A549 (cell line): ENCODE measurements around the gene RFK. TPM values are rescaled to one million over a fixed set of nuclear protein-coding genes. Genes with fewer than 3 reads are reported as not detected.

ENCODE experiments used
- ATOH8 ChIP-seq: fragments of 250-450 bp; sonication (Bioruptor Pico); IDR thresholded peaks from 2 replicates; pipeline ENCODE4 v1.5.0; 2020; ENCODE audit warnings: low read depth, mild to moderate bottlenecking, moderate library complexity
- BHLHE40 ChIP-seq: IDR thresholded peaks from 2 replicates; pipeline ENCODE4 v1.6.1; 2012; ENCODE audit warnings: low read depth, low read length, inconsistent platforms
- CBX2 ChIP-seq: fragments of 200-600 bp; sonication (generic); IDR thresholded peaks from 2 replicates; pipeline ENCODE4 v1.6.1; 2016; ENCODE audit warnings: low read depth, mild to moderate bottlenecking, borderline replicate concordance
- CHD2 ChIP-seq: fragments of 150-350 bp; IDR thresholded peaks from 2 replicates; pipeline ENCODE4 v1.6.1; 2014; ENCODE audit warnings: low read length; ENCODE audit not compliant: partially characterized antibody
- CTCF ChIP-seq: fragments of >200 bp; sonication (Bioruptor Twin); formaldehyde crosslinking; IDR thresholded peaks from 3 replicates; pipeline ENCODE4 v1.5.1; 2016
- E2F6 ChIP-seq: IDR thresholded peaks from 2 replicates; pipeline ENCODE4 v1.6.1; 2012; ENCODE audit warnings: low read depth, borderline replicate concordance
- EHF ChIP-seq: fragments of 250-450 bp; sonication (Bioruptor Pico); IDR thresholded peaks from 2 replicates; pipeline ENCODE4 v1.5.0; 2020; ENCODE audit warnings: mild to moderate bottlenecking
- EHMT2 ChIP-seq: fragments of 200-600 bp; sonication (generic); IDR thresholded peaks from 2 replicates; pipeline ENCODE4 v1.6.1; 2016; ENCODE audit warnings: antibody characterized with exemption, low read depth, mild to moderate bottlenecking, moderate library complexity
- ELK1 ChIP-seq: fragments of 150-350 bp; IDR thresholded peaks from 2 replicates; pipeline ENCODE4 v1.6.1; 2014; ENCODE audit warnings: low read depth, mild to moderate bottlenecking, low read length
- FOSB ChIP-seq: fragments of 250-450 bp; sonication (Bioruptor Pico); IDR thresholded peaks from 2 replicates; pipeline ENCODE4 v1.5.0; 2020; ENCODE audit warnings: mild to moderate bottlenecking, moderate library complexity
- FOXS1 ChIP-seq: fragments of 250-450 bp; sonication (Bioruptor Pico); IDR thresholded peaks from 2 replicates; pipeline ENCODE4 v1.5.0; 2020; ENCODE audit warnings: mild to moderate bottlenecking, moderate library complexity
- GATA3 ChIP-seq: IDR thresholded peaks from 2 replicates; pipeline ENCODE4 v1.6.1; 2012; ENCODE audit warnings: borderline replicate concordance
- HDAC2 ChIP-seq: fragments of 200-600 bp; sonication (generic); IDR thresholded peaks from 2 replicates; pipeline ENCODE4 v1.6.1; 2016
- HEYL ChIP-seq: fragments of 250-450 bp; sonication (Bioruptor Pico); IDR thresholded peaks from 2 replicates; pipeline ENCODE4 v1.8.0; 2021; ENCODE audit warnings: mild to moderate bottlenecking, moderate library complexity
- HMGXB4 ChIP-seq: fragments of 250-450 bp; sonication (Bioruptor Pico); IDR thresholded peaks from 2 replicates; pipeline ENCODE4 v1.5.0; 2021; ENCODE audit warnings: mild to moderate bottlenecking, moderate library complexity, borderline replicate concordance
- HOXA7 ChIP-seq: fragments of 250-450 bp; sonication (Bioruptor Pico); IDR thresholded peaks from 2 replicates; pipeline ENCODE4 v1.5.0; 2020; ENCODE audit warnings: mild to moderate bottlenecking, moderate library complexity
- HOXB13 ChIP-seq: fragments of 250-450 bp; sonication (Bioruptor Pico); IDR thresholded peaks from 2 replicates; pipeline ENCODE4 v1.5.0; 2020; ENCODE audit warnings: low read depth, mild to moderate bottlenecking, moderate library complexity
- HOXB5 ChIP-seq: fragments of 250-450 bp; sonication (Bioruptor Pico); IDR thresholded peaks from 2 replicates; pipeline ENCODE4 v1.5.0; 2020; ENCODE audit warnings: mild to moderate bottlenecking, moderate library complexity
- JUN ChIP-seq, 2 experiments: fragments of >200 bp; sonication (Bioruptor Twin); formaldehyde crosslinking; IDR thresholded peaks; 2 replicates in 1 of 2; 3 replicates in 1 of 2; pipeline ENCODE4 v1.6.1; 2016 to 2017
- JUNB ChIP-seq: fragments of >200 bp; sonication (Bioruptor Twin); formaldehyde crosslinking; IDR thresholded peaks from 2 replicates; pipeline ENCODE4 v1.6.1; 2016
- KDM1A ChIP-seq: fragments of 200-600 bp; sonication (generic); IDR thresholded peaks from 2 replicates; pipeline ENCODE4 v1.6.1; 2016; ENCODE audit warnings: low read depth, mild to moderate bottlenecking
- MYC ChIP-seq: IDR thresholded peaks from 2 replicates; pipeline ENCODE4 v1.6.1; 2012; ENCODE audit warnings: mild to moderate bottlenecking, inconsistent platforms, low read length, improper control_type of control experiment, borderline replicate concordance
- NFE2L2 ChIP-seq: fragments of 150-350 bp; conservative IDR thresholded peaks from 2 replicates; pipeline ENCODE4 v1.6.1; 2014; ENCODE audit warnings: low read length
- NPAS2 ChIP-seq: fragments of 250-450 bp; sonication (Bioruptor Pico); IDR thresholded peaks from 2 replicates; pipeline ENCODE4 v1.8.0; 2022; ENCODE audit warnings: mild to moderate bottlenecking, moderate library complexity, borderline replicate concordance
- NR3C1 ChIP-seq: fragments of >200 bp; sonication (Bioruptor Twin); formaldehyde crosslinking; IDR thresholded peaks from 3 replicates; pipeline ENCODE4 v1.6.1; 2017
- PBX3 ChIP-seq: IDR thresholded peaks from 2 replicates; pipeline ENCODE4 v1.6.1; 2012
- PHF8 ChIP-seq: fragments of 200-600 bp; sonication (generic); IDR thresholded peaks from 2 replicates; pipeline ENCODE4 v1.6.1; 2016; ENCODE audit warnings: low read depth, mild to moderate bottlenecking, antibody characterized with exemption, moderate library complexity, borderline replicate concordance
- POLR2A ChIP-seq: IDR thresholded peaks from 2 replicates; pipeline ENCODE4 v1.6.1; 2012; ENCODE audit warnings: mild to moderate bottlenecking, low read length
- POLR2AphosphoS2 ChIP-seq: conservative IDR thresholded peaks from 2 replicates; pipeline ENCODE4 v1.6.1; 2012; ENCODE audit warnings: low read length, improper control_type of control experiment, inconsistent platforms
- RAD21 ChIP-seq, 2 experiments: fragments of >200 bp in 1 of 2; sonication (Bioruptor Twin) in 1 of 2; formaldehyde crosslinking in 1 of 2; IDR thresholded peaks in 1 of 2; conservative IDR thresholded peaks in 1 of 2; 2 replicates in 1 of 2; 3 replicates in 1 of 2; pipeline ENCODE4 v1.6.1; 2012 to 2018; ENCODE audit warnings: inconsistent platforms in 1 of 2
- RARB ChIP-seq: fragments of 250-450 bp; sonication (Bioruptor Pico); IDR thresholded peaks from 2 replicates; pipeline ENCODE4 v1.8.0; 2021; ENCODE audit warnings: mild to moderate bottlenecking, moderate library complexity
- RCOR1 ChIP-seq: fragments of 150-350 bp; IDR thresholded peaks from 2 replicates; pipeline ENCODE4 v1.6.1; 2014; ENCODE audit warnings: antibody characterized with exemption, low read length, low read depth
- RFX5 ChIP-seq: fragments of 450-650 bp; IDR thresholded peaks from 2 replicates; pipeline ENCODE4 v1.7.1; 2014; ENCODE audit warnings: antibody characterized with exemption, mild to moderate bottlenecking, moderate library complexity
- SREBF2 ChIP-seq: fragments of 450-650 bp; IDR thresholded peaks from 2 replicates; pipeline ENCODE4 v1.6.1; 2014; ENCODE audit warnings: mild to moderate bottlenecking, moderate library complexity
- TFCP2L1 ChIP-seq: fragments of 250-450 bp; sonication (Bioruptor Pico); IDR thresholded peaks from 2 replicates; pipeline ENCODE4 v1.5.0; 2021; ENCODE audit warnings: mild to moderate bottlenecking
- ZC3H11A ChIP-seq: fragments of 450-650 bp; IDR thresholded peaks from 2 replicates; pipeline ENCODE4 v1.6.1; 2014; ENCODE audit warnings: antibody characterized with exemption, mild to moderate bottlenecking
- ZFP36 ChIP-seq: fragments of 450-650 bp; IDR thresholded peaks from 2 replicates; pipeline ENCODE4 v1.6.1; 2014; ENCODE audit warnings: borderline replicate concordance; ENCODE audit not compliant: partially characterized antibody
- ZNF302 ChIP-seq: fragments of 250-450 bp; sonication (Bioruptor Pico); IDR thresholded peaks from 2 replicates; pipeline ENCODE4 v1.9.0; 2021; ENCODE audit warnings: inconsistent platforms, mild to moderate bottlenecking, moderate library complexity
- ZSCAN20 ChIP-seq: fragments of 250-450 bp; sonication (Bioruptor Pico); IDR thresholded peaks from 2 replicates; pipeline ENCODE4 v1.8.0; 2022; ENCODE audit warnings: mild to moderate bottlenecking, moderate library complexity
- polyA plus RNA-seq, 4 experiments: library from polyadenylated mRNA; depleted of rRNA in 3 of 4; stranded (reverse); fragments of >200 nt; fragmentation: RNase III in 1 of 4; extraction: RNeasy Plus Mini Kit Qiagen cat#74134 plus additional on column Dnase treatment in 1 of 4; gene quantifications; 2 replicates in 3 of 4; 3 replicates in 1 of 4; pipeline ENCODE4 v1.2.3, GENCODE V29; 2011 to 2017

RFK gene
- polyA plus RNA-seq, 2 of the 4 experiments (the other 2 are of a cell fraction), result 50.5 to 184 TPM

GRCh38 chr9:76371901-76372300 lies 22.3 kb downstream of the RFK start (continued):
- no peak for TF ChIP-seq POLR2AphosphoS2
- TF ChIP-seq HDAC2, result no peak
- no peak for TF ChIP-seq CTCF
- TF ChIP-seq PHF8, result no peak
- no peak for TF ChIP-seq HMGXB4 (CRISPR knock-in tag)
- TF ChIP-seq GATA3, result peak; percentile 75
- TF ChIP-seq CHD2, result no peak
- no peak for TF ChIP-seq RCOR1
- no peak for TF ChIP-seq NR3C1
- TF ChIP-seq TFCP2L1 (CRISPR knock-in tag), result no peak
- TF ChIP-seq HOXA7 (CRISPR knock-in tag), result no peak
- no peak for TF ChIP-seq NPAS2 (CRISPR knock-in tag)
- no peak for TF ChIP-seq NFE2L2
- peak; percentile 79 for TF ChIP-seq JUNB
- TF ChIP-seq PBX3, result no peak
- no peak for TF ChIP-seq SREBF2
- no peak for TF ChIP-seq BHLHE40
- no peak for TF ChIP-seq RFX5
- no peak for TF ChIP-seq EHMT2
- no peak for TF ChIP-seq HOXB13 (CRISPR knock-in tag)
- TF ChIP-seq MYC, result no peak
- TF ChIP-seq HOXB5 (CRISPR knock-in tag), result 0 out of 2 replicates have a peak, but pooled peaks have one; percentile 35
- no peak for TF ChIP-seq EHF
- no peak for TF ChIP-seq RARB
- TF ChIP-seq RAD21 (conservative IDR thresholded peaks at IDR 0.05 in 1 of 2, IDR thresholded peaks at IDR 0.05 in 1 of 2), result no peak; a peak in 2 of 5 replicates
- TF ChIP-seq JUN (IDR thresholded peaks at IDR 0.05), result peak; percentile 79 to 85; a peak in 4 of 5 replicates
- TF ChIP-seq ZFP36, result no peak
- TF ChIP-seq E2F6, result no peak
- TF ChIP-seq HEYL (CRISPR knock-in tag), result no peak
- no peak for TF ChIP-seq ELK1
- no peak for TF ChIP-seq ZSCAN20 (CRISPR knock-in tag)
- TF ChIP-seq FOSB (CRISPR knock-in tag), result no peak
- TF ChIP-seq POLR2A, result no peak
- no peak for TF ChIP-seq ZNF302 (CRISPR knock-in tag)
- no peak for TF ChIP-seq FOXS1 (CRISPR knock-in tag)
- no peak for TF ChIP-seq ATOH8 (CRISPR knock-in tag)
- TF ChIP-seq KDM1A, result no peak
- TF ChIP-seq CBX2, result no peak
- no peak for TF ChIP-seq ZC3H11A
